RKO (cell line): ENCODE data around the gene PIF1.

Experiments
- DNase-seq: peaks from one replicate; pipeline ENCODE4 v3.0.0-alpha.2; 2016; ENCODE audit warnings: low spot score

Gene PIF1

GRCh38 chr15:64775551-64776401 lies 49.7 kb downstream of the PIF1 start, which contains the start of gene RBPMS2:
TSS of gene RBPMS2 (minus strand) at chr15:64775589. CDS start at chr15:64775319, 270 bp downstream.
- DNase-seq: no peak

- no peak for DNase-seq
Observed at GRCh38 chr15:64774629-64775493, 50.6 kb downstream of the PIF1 start.

- no peak for DNase-seq
Observed at GRCh38 chr15:64774037-64774628, 51.3 kb downstream of the PIF1 start.

- DNase-seq: no peak
Observed at GRCh38 chr15:64773606-64774005, 51.8 kb downstream of the PIF1 start.

GRCh38 chr15:64772964-64773363 lies 52.5 kb downstream of the PIF1 start:
- DNase-seq: no peak

- no peak for DNase-seq
Observed at GRCh38 chr15:64772488-64772887, 53.0 kb downstream of the PIF1 start.

GRCh38 chr15:64770626-64771025 lies 54.8 kb downstream of the PIF1 start:
- DNase-seq: no peak

- DNase-seq: no peak
Observed at GRCh38 chr15:64767203-64767602, 58.2 kb downstream of the PIF1 start.

GRCh38 chr15:64766058-64766457 lies 59.4 kb downstream of the PIF1 start:
- DNase-seq: no peak
